Caco-2 (cell line): ENCODE results near the gene SORL1. TPM values are rescaled to one million over a fixed set of nuclear protein-coding genes. Genes with fewer than 3 reads are reported as not detected.

Source experiments
- BruUV-seq: library from RNA; stranded (reverse); fragments of 400-500 nt; replicated peaks from 2 replicates; lab custom pipeline; 2021; lab: Mats Ljungman, UMichigan
- CTCF ChIA-PET: fragments of 300-600 bp; sonication (Branson Sonifier 250); formaldehyde crosslinking; loops from one replicate; lab custom pipeline; 2022; ENCODE audit warnings: antibody characterized with exemption; lab: Charles Lee
- POLR2A ChIA-PET: fragments of 300-600 bp; sonication (Branson Sonifier 250); formaldehyde crosslinking; loops from one replicate; lab custom pipeline; 2022; ENCODE audit warnings: antibody characterized with exemption; lab: Charles Lee
- DNase-seq, 2 experiments: peaks; one replicate each; pipeline versions ENCODE4 v3.0.0 to v3.0.0-alpha.2; 2020 to 2022
- H3K27me3 ChIP-seq: replicated peaks from 2 replicates; pipeline ENCODE4 v1.6.0; 2011; ENCODE audit warnings: low read length; ENCODE audit not compliant: control insufficient read depth, insufficient read depth
- H3K36me3 ChIP-seq: 2 replicates; pipeline ENCODE4 v1.5.1; 2011; ENCODE audit warnings: low read length; ENCODE audit not compliant: control insufficient read depth, insufficient read depth
- H3K4me1 ChIP-seq: fragments of 250-450 bp; sonication (Bioruptor Pico); 2 replicates; pipeline ENCODE4 v1.5.1; 2020; ENCODE audit warnings: mild to moderate bottlenecking
- H3K4me3 ChIP-seq: 2 replicates; pipeline ENCODE4 v1.5.1; 2011; ENCODE audit warnings: low read depth, mild to moderate bottlenecking, control low read depth, low read length
- H3K9me3 ChIP-seq: fragments of 250-450 bp; sonication (Bioruptor Pico); 2 replicates; pipeline ENCODE4 v1.5.1; 2020; ENCODE audit warnings: mild to moderate bottlenecking, moderate library complexity
- H3K27ac Mint-ChIP-seq: one replicate; pipeline ENCODE4 v1.8.0; 2022; ENCODE audit warnings: mixed read lengths; ENCODE audit not compliant: unreplicated experiment
- H3K27me3 Mint-ChIP-seq: one replicate; pipeline ENCODE4 v1.8.0; 2022; ENCODE audit warnings: mixed read lengths; ENCODE audit not compliant: insufficient read depth, unreplicated experiment
- H3K36me3 Mint-ChIP-seq: one replicate; pipeline ENCODE4 v1.8.0; 2022; ENCODE audit warnings: mild to moderate bottlenecking, mixed read lengths; ENCODE audit not compliant: insufficient read depth, unreplicated experiment
- H3K4me1 Mint-ChIP-seq: one replicate; pipeline ENCODE4 v1.8.0; 2022; ENCODE audit warnings: low read depth, mixed read lengths; ENCODE audit not compliant: unreplicated experiment
- H3K4me3 Mint-ChIP-seq: one replicate; pipeline ENCODE4 v1.8.0; 2022; ENCODE audit warnings: mild to moderate bottlenecking, moderate library complexity, mixed read lengths; ENCODE audit not compliant: unreplicated experiment
- H3K9me3 Mint-ChIP-seq: one replicate; pipeline ENCODE4 v1.8.0; 2022; ENCODE audit warnings: mixed read lengths; ENCODE audit not compliant: unreplicated experiment
- CTCF ChIP-seq, 2 experiments: fragments of 200-600 bp in 1 of 2; IDR thresholded peaks; 1 replicate in 1 of 2; 2 replicates in 1 of 2; pipeline versions ENCODE4 v1.5.1 to v1.8.0; 2011 to 2022; ENCODE audit warnings: antibody characterized with exemption in 1 of 2, control low read depth in 1 of 2, inconsistent platforms in 1 of 2, low read depth in 1 of 2, low read length in 1 of 2, mild to moderate bottlenecking in 1 of 2, moderate library complexity in 1 of 2; ENCODE audit not compliant: insufficient read depth in 1 of 2, severe bottlenecking in 1 of 2, unreplicated experiment in 1 of 2
- intact Hi-C: fragments of 100-400 bp; cut with micrococcal nuclease; formaldehyde crosslinking; loops from one replicate; pipeline ENCODE4 v1.10.0; 2022; ENCODE audit not compliant: unreplicated experiment
- total RNA-seq: library from RNA; stranded (reverse); gene quantifications from 2 replicates; pipeline ENCODE4 v1.2.3, GENCODE V29; 2022

The SORL1 gene
- total RNA-seq, 1 experiment from 2014 or later: 26.3 TPM

GRCh38 chr11:121513807-121514206 is 61.7 kb downstream of the SORL1 start:
- POLR2A ChIA-PET: no interaction called here
- H3K4me3 Mint-ChIP-seq: no peak overlapping the region
- intact Hi-C loops: no loop called here
- H3K4me1 ChIP-seq: no peaks in the 10 kb centered on the region
- no peaks in the 10 kb centered on the region for H3K4me1 Mint-ChIP-seq
- peaks cover 17% of the 10 kb centered on the region for H3K36me3 Mint-ChIP-seq
- no peak overlapping the region for H3K27ac Mint-ChIP-seq
- BruUV-seq: no TSS peak
- CTCF ChIA-PET: interaction anchor here (1.0 kb wide), 1 partner anchor 61 kb away, joined by 4 read pairs; the partner anchor contains the start of gene SORL1
- H3K27me3 ChIP-seq: no peaks in the 10 kb centered on the region
- no peaks in the 10 kb centered on the region for H3K36me3 ChIP-seq
- no peak for DNase-seq
- H3K9me3 ChIP-seq: no peaks in the 10 kb centered on the region
- no peak overlapping the region for H3K4me3 ChIP-seq
- H3K9me3 Mint-ChIP-seq: no peaks in the 10 kb centered on the region
- no peaks in the 10 kb centered on the region for H3K27me3 Mint-ChIP-seq
- no peak for TF ChIP-seq CTCF (IDR thresholded peaks at IDR 0.05; ENCODE audit: insufficient read depth in 1 of 2, low read depth in 1 of 2, low read length in 1 of 2, severe bottlenecking in 1 of 2, unreplicated experiment in 1 of 2)

GRCh38 chr11:121514432-121515334 is 62.6 kb downstream of the SORL1 start:
- DNase-seq: no peak
- no peaks in the 10 kb centered on the region for H3K9me3 ChIP-seq
- H3K27ac Mint-ChIP-seq: no peak overlapping the region
- no peaks in the 10 kb centered on the region for H3K9me3 Mint-ChIP-seq
- no peaks in the 10 kb centered on the region for H3K4me1 Mint-ChIP-seq
- peaks cover 17% of the 10 kb centered on the region for H3K36me3 Mint-ChIP-seq
- POLR2A ChIA-PET: no interaction called here
- intact Hi-C loops: no loop called here
- CTCF ChIA-PET: interaction anchor here (1.0 kb wide), 1 partner anchor 62 kb away, joined by 4 read pairs; the partner anchor contains the start of gene SORL1
- H3K27me3 ChIP-seq: no peaks in the 10 kb centered on the region
- no peaks in the 10 kb centered on the region for H3K4me1 ChIP-seq
- no peak overlapping the region for H3K4me3 Mint-ChIP-seq
- no peak for TF ChIP-seq CTCF (IDR thresholded peaks at IDR 0.05; ENCODE audit: insufficient read depth in 1 of 2, low read depth in 1 of 2, low read length in 1 of 2, severe bottlenecking in 1 of 2, unreplicated experiment in 1 of 2)
- H3K27me3 Mint-ChIP-seq: no peaks in the 10 kb centered on the region
- no peak overlapping the region for H3K4me3 ChIP-seq
- no peaks in the 10 kb centered on the region for H3K36me3 ChIP-seq
- BruUV-seq: no TSS peak

- Mint-ChIP-seq H3K36me3 (peaks cover 17% of the 10 kb centered on the region), H3K4me1 (no peaks in the 10 kb centered on the region), H3K9me3 (no peaks in the 10 kb centered on the region), H3K27me3 (no peaks in the 10 kb centered on the region), H3K27ac (no peak overlapping the region), H3K4me3 (no peak overlapping the region)
- ChIA-PET CTCF (no interaction called here), POLR2A (no interaction called here)
- no peak for DNase-seq
- Histone ChIP-seq H3K9me3 (no peaks in the 10 kb centered on the region), H3K4me1 (no peaks in the 10 kb centered on the region), H3K36me3 (no peaks in the 10 kb centered on the region), H3K4me3 (no peak overlapping the region), H3K27me3 (no peaks in the 10 kb centered on the region)
- TF ChIP-seq CTCF (IDR thresholded peaks at IDR 0.05; ENCODE audit: insufficient read depth in 1 of 2, low read depth in 1 of 2, low read length in 1 of 2, severe bottlenecking in 1 of 2, unreplicated experiment in 1 of 2): no peak
- intact Hi-C loops: no loop called here
- BruUV-seq: no TSS peak
These were observed 63.2 kb downstream of the SORL1 start for GRCh38 chr11:121515335-121515671.
